Stimulated activated CD4-positive, alpha-beta T cell treated with anti-CD3 and anti-CD28 coated beads, Interleukin-1b, Interleukin-23, amount 100 ng/mL, for 1 hour (primary cell): ENCODE measurements around the gene ASCL3.
"Not testable (repeated sequence)": the region's sequence is repeated elsewhere in the genome, so short reads cannot be mapped to it uniquely, and the experiment has no call there.

ENCODE experiments used
- DNase-seq, 2 donors: peaks; one replicate each; pipeline ENCODE4 v3.0.0-alpha.2; 2020; ENCODE audit warnings: low read depth in 2 of 2

ASCL3 gene

DNA sequence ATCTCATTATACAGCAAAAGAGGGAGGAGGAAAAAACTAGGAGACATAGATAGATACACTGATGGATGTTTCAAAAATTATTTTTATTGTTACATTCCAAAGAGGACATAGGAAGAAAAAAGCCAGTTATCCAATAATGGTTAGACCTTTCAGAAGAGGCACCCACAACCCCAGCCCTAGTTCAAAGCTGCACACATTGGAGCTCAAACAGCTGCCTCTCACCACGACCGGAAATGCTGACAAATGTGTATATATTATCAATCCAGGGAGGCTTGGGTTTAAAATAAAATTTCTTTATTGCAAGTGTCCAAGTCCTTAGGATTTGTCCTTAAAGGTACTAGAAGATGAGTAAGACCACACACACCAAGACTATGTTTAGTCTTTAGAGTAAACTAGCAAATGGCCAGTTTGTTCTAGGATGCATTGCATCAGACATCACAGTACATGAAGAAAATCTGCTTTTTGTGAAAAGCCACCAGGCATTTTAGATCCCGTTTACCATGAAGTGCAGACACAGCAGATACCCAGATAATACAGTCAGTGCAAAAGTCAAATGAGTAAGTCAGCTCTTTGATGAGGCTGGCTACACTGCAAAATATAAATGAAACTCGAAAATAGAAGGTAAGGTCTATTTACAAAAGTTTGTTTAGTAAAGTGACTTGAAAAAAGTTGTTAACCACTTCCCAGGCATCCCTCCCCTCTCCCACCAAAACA is 4.6 kb upstream of the ASCL3 start:
- DNase-seq, result no peak

DNA sequence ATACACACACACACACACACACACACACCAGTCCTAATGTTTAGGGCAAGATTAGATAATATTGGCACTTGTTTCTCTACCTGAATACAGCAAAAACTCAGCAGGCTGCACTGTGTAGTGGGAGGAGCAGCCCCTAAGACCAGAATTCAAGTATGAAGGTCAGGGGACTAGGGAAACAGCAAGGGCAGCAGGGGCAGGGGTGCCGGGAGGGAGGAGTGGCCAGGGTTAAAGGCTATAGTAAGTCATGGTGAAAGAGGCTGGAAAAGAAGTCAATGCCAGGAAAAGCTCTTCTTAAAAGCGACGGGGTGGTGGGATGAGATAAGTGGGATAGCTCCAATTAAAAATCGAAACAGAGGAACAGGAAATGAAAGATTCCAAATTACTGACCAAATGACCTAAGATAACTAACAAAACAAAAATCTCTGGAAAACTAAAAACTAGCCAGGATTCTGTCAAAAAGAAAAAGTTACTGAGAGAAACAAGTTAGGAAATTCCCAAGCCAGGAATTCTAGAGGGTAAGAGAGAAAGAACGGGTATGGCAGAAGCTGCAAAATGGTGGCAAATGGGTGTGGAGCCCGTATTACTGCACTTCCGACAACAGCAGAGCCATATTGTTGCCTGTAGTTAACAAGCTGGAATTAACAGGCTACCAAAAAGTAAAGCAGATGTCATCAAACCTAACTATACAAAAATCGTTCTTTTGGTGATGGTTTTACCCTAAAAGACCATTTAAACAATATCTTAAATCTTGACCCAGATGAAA is 1.3 kb downstream of the ASCL3 start:
- DNase-seq, result no peak

DNA sequence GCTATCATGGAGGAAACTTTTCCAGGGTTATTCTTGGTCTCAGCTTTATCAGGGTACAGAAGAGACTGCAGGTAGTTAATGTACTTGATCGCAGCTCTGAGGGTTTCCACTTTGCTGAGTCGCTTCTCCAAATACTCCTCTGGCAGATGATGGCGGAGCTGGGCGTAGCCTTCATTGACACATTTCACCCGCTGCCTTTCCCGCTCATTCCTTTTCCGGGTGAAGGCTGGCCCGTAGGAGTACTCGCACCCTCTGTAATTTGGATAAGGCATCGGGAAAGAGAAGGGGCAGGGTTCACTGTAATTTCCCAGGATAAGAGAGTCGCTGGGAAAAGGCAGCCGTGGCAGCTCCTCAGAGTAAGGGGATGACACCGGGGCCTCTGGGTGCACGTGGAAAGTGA is 5.2 kb downstream of the ASCL3 start:
- DNase-seq, result no peak

DNA sequence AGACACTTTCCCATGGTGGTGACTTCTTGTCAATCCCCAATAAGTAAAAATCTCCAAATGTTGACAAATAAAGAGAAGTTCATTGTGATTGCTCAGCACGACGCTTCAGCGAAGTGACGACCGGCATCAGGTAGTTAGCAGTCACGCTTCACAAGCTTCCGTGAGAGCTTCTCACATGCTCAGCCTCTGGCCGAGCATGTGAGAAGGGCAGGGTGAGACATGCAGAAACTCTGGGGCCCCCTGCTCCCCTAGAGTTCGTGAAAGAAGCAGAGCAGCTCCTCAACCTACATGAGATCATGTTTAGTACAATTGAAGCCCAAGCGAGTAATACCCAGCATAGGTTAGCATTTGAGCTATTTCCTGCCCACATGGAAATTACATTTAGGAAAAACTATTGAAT is 5.7 kb downstream of the ASCL3 start:
- no peak for DNase-seq

DNA sequence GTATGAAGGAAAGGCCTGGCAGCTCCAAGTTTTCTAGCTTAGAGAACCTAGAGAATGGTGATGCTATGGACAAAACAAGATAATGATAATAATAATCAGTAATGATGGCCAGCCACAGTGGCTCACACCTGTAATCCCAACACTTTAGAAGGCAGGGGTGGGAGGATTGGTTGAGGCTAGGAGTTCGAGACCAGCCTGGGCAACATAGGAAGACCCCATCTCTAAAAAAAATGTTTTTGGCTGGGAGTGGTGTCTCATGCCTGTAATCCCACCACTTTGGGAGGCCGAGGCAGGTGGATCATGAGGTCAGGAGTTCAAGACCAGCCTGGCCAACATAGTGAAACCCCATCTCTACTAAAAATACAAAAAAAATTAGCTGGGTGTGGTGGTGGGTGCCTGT is 7.0 kb downstream of the ASCL3 start:
- DNase-seq, result not testable (repeated sequence)

DNA sequence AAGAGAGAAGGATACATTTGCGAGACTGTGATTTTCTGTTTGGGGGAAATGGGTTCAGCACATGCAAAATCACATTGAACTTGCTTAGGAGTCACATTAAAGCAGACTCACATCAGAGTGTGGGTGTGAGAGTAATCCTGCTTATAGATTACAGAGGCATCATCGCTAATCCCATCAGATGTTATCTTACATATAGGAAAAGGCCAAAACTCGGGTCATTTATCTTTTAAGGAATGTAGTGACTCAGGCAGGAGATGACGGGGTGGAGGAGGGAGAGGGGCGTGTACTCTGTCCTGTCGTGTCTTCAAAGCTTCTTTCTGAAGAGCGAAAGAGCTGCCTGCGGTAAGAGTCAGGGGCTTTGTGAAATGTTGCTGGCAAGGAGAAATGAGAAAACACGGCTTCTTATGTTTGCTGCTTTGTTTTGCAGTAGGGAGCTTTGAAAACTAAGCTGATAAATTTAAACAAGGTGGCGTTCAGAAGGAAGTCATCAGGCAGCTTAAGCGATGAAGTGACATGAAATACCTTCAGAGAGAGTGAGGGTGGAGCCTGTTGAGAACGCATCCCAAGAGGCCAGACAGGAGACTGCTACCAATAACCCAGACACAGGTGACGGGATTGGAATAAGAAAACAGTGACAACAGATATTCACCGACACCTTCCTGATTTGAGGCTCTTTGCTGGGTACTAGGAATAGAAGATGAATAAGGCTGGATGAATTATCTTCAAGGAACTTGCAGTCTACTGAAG is 7.9 kb downstream of the ASCL3 start:
- no peak for DNase-seq

DNA sequence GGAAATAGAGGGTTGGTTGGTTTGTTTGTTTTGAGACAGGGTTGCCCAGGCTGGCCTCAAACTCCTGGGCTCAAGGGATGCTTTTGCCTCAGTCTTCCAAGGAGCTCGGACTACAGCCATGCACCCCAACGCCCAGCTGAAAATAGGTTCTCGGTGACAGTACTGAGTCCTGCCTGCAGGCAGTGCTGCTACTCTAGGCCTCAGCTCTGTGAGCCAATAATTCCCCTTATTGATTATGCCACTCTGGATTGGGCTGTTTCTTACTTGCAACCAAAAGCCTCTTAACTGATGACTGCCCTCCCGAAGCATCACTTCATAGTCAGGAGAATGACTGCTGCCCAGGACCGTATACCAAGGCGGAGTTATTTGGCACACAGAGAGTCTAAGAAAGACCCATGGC is 8.9 kb downstream of the ASCL3 start:
- DNase-seq, result no peak

DNA sequence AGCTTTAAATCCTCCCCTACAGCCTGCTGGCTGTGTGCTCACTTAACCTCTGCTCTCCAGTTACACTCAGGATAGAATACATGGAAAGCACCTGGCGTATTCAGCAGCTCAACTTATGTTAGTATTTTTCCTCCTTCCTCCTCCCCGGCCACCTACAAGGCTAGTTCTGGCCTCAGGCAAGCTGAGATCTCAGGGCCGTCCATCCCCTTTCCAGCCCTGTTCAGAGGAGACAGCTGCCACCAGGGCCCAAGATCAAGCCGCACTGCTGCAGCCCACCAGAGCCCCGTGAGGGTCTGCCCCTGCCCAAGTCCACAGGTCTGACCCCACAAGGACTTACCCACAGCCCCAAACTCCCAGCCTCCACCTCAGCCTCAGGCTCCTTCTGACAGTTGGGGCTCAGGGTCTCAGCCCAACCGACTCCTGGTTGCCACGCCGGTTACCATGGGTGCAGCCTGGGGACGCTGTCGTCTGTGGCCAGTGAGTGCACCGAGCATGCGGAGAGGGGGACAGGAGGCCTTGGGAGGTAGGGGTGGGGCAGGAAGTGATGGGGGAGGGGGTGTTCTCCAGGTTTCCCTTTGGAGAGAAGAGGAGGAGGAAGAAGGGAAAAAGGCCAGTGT is 10.1 kb downstream of the ASCL3 start, which contains the start of gene C11orf16:
Gene C11orf16, minus strand, starts transcription at position 384 of the 617 bp plus-strand sequence. CDS start 639 bp downstream, outside the sequence.
- DNase-seq, result no peak

DNA sequence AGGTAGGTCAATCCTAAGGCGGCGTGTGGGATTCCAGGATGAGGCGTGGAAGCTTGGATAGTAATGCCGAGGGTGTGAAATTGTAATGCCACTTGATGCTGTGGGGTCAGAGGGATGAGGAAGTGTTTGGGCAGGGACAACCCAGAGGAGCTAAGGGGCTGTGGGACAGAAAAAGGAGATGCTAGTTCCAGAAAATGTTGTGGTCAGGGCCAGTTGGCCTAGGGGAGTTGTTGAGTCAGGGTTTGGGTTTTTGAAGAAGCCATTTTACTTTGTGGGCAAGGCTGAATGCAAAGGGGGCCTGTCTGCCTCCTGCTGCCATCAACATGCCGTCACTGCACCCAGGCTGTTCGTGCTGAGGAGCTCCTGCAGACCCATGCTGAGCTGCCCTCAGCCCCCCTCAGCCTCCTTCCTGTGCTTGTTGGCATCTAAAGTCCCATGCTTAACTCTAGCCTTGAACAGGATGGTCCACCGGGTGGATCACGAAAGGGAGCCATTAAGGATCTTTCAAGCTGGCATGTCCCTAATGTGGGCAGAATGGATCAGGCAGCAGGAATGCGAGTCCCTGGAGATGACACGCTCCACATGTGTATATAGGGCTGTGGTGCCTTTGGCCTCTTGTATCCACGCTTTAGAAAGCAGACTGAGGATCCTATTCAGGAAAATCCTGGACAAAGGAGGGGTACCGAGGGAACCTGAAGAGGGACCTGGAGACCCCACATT is 12.2 kb downstream of the ASCL3 start:
- no peak for DNase-seq

DNA sequence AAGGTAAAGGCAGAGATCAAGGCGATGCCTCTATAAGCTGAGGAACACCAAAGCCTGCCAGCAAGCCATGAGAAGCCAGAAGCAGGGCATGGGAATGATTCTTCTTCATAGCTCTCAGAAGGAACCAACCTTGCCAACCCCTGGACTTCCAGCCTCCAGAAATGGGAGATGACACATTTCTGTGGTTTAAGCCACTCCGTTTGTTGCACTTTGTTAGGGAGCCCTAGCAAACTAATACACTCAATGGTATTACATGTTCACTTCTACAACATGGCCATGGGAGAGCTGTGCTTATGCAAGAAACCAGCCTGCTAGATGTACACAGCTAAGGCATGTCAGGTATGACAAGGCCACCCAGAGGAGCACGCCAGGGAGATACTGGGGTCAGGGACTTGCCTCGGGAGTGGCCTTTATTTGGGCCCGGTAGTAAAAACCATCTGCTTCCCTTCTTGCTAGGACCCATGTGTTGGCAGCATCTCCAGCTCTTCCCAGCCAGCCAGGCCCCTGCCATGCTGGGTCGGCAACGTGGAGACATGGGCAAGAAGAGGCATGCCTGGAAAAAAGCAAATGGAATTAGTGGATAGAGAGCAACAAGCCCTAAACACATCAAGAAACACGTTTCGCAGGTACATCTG is 13.7 kb downstream of the ASCL3 start:
- DNase-seq, result no peak

DNA sequence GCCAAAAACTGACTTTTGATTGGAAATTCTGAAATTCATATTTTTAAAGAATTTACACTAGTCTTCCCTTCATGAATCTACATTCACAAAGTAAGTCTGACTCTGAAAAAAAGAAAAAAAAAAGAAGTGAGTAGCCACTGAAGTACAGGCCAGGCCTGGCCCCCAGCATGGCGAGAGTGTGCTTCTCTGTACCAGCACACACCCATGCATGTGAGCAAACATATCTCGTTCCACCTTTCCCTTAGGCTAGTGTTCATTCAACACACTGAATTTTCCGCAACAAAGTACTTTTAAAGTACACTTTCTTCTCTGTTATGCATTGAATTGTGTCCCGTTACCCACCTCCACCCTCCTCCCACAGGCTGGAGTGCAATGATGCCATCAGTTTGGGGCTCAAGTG is 14.6 kb downstream of the ASCL3 start:
- DNase-seq, result no peak

DNA sequence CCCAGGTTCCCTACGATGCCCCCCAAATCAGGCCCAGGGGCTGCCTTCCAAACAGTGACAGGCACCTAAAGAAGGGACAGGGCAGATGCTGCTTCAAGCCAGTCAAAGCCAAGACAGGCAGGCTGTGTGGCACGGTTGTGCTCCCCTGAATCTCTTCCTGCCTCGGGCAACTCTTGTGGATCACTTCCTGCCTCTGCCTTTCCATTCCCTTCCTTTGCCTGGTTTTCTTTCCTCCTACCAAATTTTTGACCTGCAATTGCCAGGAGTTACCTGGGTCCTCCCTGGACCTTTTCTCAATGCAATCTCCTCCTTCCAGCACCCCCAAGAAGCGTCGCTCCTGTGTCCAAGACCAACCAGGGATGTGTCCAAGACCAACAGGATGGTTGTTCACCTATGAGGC is 15.6 kb downstream of the ASCL3 start:
- DNase-seq, result no peak

DNA sequence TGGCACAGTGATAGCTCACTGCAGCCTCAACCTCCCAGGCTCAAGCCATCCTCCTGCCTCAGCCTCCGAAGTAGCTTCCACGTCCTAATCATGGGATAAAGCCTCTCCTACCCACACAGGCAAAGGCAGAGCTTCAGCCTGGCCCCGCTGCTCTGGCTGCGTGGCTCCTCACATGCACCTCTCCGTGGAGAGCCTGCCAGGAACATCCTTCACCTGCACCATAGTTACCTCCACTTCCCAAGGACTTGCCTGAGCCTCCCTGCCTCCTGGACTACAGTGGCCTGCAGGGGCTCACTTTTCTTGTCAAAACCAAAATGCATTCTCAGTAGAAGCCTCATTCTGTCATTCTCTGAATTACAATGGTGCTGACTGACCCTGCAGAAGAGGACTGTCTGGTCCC is 16.6 kb downstream of the ASCL3 start:
- no peak for DNase-seq

DNA sequence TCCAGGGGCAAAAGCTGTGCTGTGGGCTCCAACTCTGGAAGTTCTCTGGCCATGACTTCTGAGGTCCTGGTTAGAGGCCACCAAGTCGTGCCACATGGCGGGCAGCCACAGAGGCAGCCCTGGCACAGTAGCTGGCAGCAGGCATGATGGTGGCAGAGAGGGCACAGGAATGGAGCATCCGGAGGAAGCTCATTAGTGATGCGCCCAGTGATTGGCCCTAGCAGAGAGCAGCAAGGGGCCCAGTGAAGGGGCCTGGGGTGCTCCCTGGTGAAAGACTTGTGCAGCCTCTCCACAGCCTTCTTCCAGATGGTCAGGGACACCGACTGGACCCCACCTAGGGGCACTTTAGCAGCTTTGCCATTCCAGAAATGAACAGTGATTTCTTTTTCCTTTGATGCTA is 17.1 kb downstream of the ASCL3 start:
- DNase-seq, result no peak

DNA sequence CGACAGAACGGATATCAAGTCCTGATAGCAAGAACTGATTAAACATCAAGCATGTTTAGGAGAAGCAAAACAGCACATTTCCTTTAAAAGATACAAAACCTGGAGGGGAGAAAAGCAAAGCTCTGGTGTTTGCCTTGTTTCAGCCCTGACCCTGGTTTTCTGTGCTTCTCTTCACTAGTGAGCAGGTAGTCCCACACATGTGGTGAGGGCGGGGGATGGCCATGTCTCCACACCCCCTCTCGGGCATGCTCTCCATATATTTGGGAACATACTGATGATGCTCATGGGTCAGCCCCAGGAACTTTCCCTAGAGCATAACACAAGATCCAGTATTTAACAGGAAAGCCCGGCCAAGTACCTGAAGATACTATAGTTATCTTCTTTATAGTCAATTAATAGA is 20.1 kb downstream of the ASCL3 start:
- DNase-seq, result no peak

DNA sequence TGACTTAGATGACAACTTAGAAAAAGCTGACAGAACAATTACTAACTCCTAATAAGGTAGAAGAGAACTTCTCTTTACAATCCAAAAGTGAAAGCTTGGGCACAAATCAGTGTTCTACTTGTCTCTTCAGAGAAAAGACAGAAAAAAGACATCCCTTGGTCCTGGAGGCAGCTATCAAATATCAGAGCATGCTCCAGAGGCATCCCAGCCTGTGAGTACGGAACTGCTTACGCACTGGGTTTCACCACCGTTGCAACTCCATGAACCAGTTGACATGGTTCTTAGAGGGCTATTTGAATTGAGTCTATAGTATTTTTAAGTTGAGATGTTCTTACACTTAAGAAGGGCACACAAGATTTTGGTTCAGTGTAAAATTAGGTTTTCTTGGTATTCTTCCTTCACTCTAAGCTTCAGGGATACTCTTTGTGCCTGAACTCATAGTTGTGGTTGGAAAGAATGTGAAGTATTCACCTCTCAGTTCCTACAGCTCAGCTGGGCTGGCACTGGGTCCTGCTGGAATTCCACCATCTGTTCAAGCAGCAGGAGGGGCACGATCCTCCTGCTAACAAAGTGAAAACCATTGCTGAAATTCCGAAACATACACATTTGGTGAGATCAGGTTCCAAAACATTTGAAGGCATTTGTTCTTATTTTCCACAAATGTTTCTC is 25.5 kb downstream of the ASCL3 start:
- no peak for DNase-seq

DNA sequence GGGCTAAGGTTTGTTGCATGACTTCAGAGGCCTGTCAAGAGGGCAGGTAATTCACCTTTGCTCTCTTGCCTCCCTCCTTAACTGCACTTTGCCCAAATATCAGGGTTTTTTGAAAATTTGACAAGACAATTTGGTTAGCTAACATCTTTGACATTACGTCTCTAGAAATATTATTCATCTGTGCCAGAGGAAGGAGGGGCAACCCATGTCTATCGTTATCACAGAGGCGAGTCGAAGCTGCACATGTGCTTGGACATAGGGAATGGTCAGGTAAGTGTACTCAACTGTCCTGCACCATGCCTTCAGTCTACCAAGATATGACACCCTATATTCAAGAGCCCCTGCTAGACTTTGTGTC is 28.2 kb downstream of the ASCL3 start:
- DNase-seq, result no peak

DNA sequence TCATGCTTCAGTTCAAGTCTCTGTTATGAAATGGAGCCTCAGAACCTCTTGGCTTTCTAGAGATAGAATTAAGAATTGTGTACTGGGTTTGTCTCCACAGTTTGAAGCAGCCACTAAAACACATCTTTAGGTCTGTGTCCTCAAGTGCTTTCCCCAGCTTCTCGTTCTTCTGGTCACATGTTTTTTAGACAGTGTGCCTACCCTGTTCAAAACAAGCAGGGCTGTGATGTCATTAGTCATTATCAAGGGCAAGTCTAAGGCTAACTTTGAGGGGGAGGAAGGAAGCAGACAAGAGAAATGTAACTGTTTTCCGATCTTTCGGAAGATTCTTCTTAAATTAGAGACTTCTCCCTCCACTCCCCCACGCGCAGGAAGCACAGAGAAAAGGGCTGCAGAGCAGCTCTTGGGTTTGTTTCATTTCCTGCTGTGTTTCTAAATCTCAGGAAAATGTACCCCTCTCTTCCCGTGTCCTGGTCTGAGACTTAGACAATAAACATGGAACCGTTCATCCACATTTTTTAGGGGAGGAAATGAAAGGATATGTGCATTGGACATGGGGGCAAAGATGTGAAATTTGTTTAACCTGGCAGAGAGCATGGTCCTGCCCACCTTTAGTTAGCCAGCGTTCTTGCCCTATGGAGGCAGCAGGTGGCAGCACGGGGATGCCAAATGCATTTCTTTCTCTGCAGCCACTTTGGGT is 28.7 kb downstream of the ASCL3 start:
- no peak for DNase-seq

DNA sequence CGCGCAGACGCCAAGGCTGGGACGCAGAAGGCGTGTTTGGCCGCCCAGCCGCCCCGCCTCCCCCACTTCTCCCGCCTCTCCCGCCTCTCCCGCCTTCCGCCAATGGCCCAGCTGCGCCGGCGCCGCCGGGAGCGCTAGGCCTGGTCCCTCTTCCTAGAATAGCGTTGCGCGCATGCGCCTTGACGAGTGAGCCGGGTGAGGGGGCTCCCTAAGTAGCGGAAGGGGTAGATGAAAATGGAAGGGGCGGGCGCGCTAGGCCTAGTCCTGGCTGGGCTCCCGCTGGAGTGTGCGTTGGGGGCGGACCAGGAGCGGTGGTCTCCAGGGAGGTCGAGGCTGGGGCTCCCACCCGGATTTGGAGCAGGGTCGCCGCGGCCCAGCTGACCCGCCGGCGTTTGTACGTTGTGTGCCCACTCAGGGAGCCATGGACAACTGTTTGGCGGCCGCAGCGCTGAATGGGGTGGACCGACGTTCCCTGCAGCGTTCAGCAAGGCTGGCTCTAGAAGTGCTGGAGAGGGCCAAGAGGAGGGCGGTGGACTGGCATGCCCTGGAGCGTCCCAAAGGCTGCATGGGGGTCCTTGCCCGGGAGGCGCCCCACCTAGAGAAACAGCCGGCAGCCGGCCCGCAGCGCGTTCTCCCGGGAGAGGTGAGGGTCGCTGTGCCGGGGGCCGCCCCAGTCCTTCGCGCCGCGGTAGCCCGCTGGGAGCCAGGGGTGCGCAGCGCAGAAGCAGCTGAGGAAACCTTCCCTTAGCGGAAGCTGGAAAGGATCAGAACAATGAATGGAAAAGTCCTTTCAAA is 31.6 kb downstream of the ASCL3 start, which contains the start of gene AKIP1:
Gene AKIP1, plus strand, starts transcription at position 161 of the 795 bp plus-strand sequence. Its CDS starts 261 bp downstream, at position 422.
- DNase-seq, result peak; percentile 41 to 60
